H7 (cell line): Measurements from ENCODE around the gene COQ10A. TPM values are rescaled to one million over a fixed set of nuclear protein-coding genes. Genes with fewer than 3 reads are reported as not detected.
"Not testable (repeated sequence)": the region's sequence is repeated elsewhere in the genome, so short reads cannot be mapped to it uniquely, and the experiment has no call there.

ENCODE experiments used
- DNase-seq: peaks from one replicate; pipeline ENCODE4 v3.0.0; 2012
- H3K27me3 ChIP-seq: 2 replicates; pipeline ENCODE4 v1.6.0; 2011; ENCODE audit warnings: mild to moderate bottlenecking, low read length; ENCODE audit not compliant: control insufficient read depth, insufficient read depth
- H3K36me3 ChIP-seq: replicated peaks from 2 replicates; pipeline ENCODE4 v1.5.1; 2011; ENCODE audit warnings: low read length; ENCODE audit not compliant: control insufficient read depth, insufficient read depth
- H3K4me3 ChIP-seq: 2 replicates; pipeline ENCODE4 v1.5.1; 2011; ENCODE audit warnings: low read depth, mild to moderate bottlenecking, control low read depth, low read length, moderate library complexity; ENCODE audit not compliant: insufficient read depth
- total RNA-seq: library from RNA; depleted of rRNA; stranded (reverse); fragments of >200 nt; shearing (Covaris generic); gene quantifications from 2 replicates; pipeline ENCODE4 v1.2.3, GENCODE V29; 2014

Gene COQ10A
- total RNA-seq, 1 experiment from 2014 or later = 15.5 TPM

DNA sequence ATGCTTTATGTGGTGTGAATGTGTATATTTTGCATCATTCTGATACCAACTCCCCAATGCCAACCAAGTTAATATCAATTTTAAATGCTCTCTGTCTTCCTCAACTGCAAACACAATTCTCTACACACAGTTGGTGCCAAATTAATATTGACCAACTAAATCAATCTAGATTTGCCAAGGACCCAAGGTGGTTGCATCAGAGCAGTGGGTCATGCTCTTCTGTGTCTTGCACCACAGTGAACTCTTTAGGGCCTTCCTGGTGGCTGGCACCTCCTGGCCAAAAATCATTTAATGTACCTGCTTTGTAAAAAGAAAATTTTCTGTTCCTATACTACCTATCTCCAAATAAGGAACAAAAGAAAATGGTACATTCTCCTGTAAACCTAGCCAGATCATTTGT is 14.1 kb downstream of the COQ10A start:
- peaks cover 26% of the 10 kb centered on the region for H3K36me3 ChIP-seq

DNA sequence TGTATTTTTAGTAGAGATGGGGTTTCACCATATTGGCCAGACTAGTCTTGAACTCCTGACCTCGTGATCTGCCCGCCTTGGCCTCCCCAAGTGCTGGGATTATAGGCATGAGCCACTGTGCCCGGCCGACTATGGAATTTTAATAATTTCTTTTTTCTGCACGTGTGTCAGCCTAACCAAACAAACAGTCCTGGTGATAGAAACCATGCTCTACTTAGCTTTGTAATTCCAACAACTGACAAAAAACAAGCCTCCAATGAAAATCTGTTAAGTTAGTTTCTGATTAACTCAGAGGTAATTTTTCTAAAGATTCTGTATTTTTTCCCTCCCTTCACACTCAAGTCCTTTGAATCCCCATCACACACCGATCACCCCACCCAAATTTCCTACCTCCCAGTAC is 15.3 kb downstream of the COQ10A start:
- Histone ChIP-seq H3K36me3 (peaks cover 26% of the 10 kb centered on the region), H3K4me3 (no peak overlapping the region), H3K27me3 (no peaks in the 10 kb centered on the region)
- DNase-seq = no peak

More for the DNA sequence above, 14.1 kb downstream of the COQ10A start:
- Histone ChIP-seq H3K4me3 (no peak overlapping the region), H3K27me3 (no peaks in the 10 kb centered on the region)
- no peak for DNase-seq

DNA sequence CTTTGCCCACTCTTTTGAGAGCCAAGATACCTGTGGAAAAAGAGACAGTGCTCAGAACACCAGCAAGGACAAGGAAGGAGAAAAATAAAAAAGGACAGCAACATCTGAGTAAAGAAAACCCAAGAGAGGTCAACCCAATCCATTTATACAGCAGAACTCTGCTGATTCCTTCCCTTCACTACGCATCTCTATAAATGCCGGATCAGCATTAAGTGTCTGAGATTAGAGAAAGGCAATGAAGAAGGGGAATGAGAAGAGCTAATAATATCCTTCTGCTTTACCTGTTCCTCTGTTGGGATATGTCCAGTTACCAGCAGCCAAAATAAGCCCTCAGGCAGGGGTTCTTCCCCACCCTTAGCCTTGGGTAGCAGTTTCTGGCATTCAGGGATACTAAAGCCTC is 15.8 kb downstream of the COQ10A start:
- Histone ChIP-seq H3K36me3 (peaks cover 26% of the 10 kb centered on the region), H3K27me3 (no peaks in the 10 kb centered on the region), H3K4me3 (no peak overlapping the region)
- no peak for DNase-seq

DNA sequence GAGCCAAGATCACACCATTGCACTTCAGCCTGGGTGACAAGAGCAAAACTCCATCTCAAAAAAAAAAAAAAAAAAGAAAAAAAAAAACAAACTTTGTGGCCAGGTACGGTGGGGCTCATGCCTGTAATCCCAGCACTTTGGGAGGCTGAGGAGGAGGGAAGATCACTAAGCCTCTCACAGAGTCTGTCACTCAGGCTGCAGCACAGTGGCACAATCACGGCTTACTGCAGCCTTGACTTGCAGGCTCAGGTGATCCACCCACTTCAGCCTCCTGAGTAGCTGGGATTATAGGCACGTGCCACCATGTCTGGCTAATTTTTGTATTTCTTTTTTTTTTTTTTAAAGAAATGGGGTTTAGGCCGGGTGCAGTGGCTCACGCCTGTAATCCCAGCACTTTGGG is 17.5 kb downstream of the COQ10A start:
- H3K36me3 ChIP-seq = peaks cover 24% of the 10 kb centered on the region
- DNase-seq, H3K27me3 ChIP-seq, H3K4me3 ChIP-seq: not testable (repeated sequence)

DNA sequence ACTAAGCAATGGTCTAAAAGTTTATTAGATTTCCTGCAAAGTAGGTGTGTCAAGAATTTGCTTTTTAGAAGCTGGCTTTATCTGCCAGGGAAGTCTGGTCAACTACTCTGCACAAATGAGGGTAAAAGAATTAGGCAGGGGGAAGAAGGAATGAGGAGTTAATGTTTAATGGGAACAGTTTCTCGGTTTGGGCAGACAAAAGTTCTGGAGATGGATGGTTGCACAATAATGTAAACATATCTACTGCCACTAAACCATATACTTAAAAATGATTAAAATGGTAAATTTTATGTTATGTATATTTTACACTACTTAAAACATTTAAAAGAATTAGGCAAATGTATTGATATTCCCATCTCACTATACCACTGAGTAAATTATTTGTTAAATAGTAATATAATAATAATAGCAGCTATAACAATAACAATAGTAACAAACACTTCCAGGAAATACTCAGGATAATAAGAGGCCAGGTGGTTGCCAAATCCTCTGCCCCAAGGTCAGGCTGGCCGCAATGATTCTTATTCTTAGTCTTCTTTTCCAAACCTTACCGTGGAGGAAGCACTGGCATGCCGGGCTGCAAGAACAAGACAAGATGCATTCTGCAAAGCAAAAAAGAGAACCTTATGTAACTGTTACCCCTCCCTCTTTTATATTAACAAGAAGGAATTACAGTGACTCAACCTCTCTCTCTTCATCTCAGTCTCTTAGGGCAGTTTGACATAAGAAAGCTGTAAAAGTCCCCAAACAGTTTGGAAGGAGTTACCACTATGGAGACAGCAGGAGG is 19.5 kb downstream of the COQ10A start:
- H3K27me3 ChIP-seq = no peaks in the 10 kb centered on the region
- no peak for DNase-seq
- peaks cover 23% of the 10 kb centered on the region for H3K36me3 ChIP-seq
- no peak overlapping the region for H3K4me3 ChIP-seq

DNA sequence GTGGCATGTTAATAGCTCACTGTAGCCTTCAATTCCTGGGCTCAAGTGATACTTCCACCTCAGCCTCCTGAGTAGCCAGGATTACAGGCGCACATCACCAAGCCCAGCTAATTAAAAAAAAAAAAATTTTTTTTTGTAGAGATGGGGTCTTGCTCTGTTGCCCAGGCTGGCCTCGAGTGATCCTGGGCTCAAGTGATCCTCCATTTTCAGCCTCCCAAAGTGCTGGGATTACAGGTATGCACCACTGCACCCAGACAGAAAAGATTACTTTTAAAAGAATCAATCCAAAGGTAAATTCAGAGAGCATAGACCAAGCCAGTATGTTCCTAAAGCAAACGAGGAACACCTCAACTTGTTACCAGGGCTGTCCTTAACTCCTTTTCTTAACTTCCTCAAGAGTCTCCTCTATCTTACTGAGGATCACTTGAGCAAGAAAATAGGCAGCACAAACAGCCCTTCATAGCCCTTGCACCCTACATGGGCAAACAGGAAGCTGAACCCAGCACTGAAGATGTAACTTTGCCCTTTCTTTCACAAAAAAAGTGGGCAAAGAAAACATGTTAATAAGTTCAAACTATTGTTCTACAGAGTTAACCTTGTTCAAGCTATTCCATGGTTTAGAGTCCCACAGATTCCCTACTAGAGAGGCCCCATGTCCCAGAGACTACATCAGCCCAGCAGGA is 22.1 kb downstream of the COQ10A start:
- DNase-seq = no peak
- peaks cover 13% of the 10 kb centered on the region for H3K36me3 ChIP-seq

DNA sequence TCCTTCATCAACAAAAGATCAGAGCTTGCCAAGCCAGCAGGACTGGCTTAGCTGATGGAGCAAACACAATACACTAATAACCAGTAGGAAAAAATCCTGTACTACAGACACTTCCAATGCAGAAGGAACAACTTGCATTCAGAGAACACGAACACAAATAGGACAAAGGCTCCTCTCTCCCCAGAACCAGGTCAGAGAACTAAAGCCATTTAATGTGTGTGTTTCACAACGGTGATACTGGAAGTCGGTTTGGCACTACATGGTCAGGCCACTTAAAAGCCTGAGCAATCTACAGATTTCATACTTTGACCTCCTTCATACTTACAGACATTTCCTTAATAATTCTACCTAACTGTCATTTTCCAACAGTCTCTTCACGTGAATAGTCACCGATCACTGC is 27.1 kb downstream of the COQ10A start:
- H3K36me3 ChIP-seq = peaks cover 8% of the 10 kb centered on the region
- DNase-seq = no peak

More for the DNA sequence above, 22.1 kb downstream of the COQ10A start:
- no peaks in the 10 kb centered on the region for H3K27me3 ChIP-seq
- H3K4me3 ChIP-seq = no peak overlapping the region

DNA sequence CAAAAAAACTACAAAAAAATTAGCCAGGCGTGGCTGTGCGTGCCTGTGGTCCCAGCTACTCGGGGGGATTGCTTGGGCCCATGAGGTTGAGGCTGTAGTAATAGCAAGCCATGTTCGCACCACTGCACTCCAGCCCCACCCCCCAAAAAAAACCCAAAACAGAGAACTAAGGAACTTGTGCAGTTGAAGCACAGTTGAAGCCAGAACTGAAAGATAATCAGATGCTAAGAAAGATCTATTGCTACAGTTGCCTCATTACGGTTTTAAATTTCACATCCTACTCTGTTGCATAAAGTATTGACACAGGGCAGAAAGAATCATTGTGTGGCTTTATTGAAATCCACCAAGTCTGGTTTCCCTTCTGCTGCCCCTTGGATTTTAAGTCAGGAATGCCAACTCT is 29.6 kb downstream of the COQ10A start:
- no peaks in the 10 kb centered on the region for H3K27me3 ChIP-seq
- DNase-seq = no peak
- peaks cover 6% of the 10 kb centered on the region for H3K36me3 ChIP-seq
- no peak overlapping the region for H3K4me3 ChIP-seq

More for the DNA sequence above, 27.1 kb downstream of the COQ10A start:
- H3K4me3 ChIP-seq = no peak overlapping the region
- H3K27me3 ChIP-seq = no peaks in the 10 kb centered on the region

DNA sequence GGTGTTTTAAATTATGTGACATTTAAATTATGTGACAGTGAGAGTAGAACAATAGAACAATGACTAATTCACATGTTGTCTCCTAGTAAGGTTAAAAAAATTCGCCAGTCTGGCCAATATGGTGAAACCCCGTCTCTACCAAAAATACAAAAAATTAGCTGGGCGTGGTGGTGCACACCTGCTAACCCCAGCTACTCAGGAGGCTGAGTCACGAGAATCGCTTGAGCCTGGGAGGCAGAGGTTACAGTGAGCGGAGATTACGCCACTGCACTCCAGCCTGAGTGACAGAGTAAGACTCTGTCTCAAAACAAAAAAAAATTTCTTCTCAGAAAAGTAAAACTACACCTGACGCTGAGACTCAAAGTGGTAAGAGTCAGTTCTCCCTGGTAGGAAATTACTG is 30.7 kb downstream of the COQ10A start:
- no peak overlapping the region for H3K4me3 ChIP-seq
- DNase-seq = no peak
- H3K27me3 ChIP-seq = no peaks in the 10 kb centered on the region
- peaks cover 2% of the 10 kb centered on the region for H3K36me3 ChIP-seq

DNA sequence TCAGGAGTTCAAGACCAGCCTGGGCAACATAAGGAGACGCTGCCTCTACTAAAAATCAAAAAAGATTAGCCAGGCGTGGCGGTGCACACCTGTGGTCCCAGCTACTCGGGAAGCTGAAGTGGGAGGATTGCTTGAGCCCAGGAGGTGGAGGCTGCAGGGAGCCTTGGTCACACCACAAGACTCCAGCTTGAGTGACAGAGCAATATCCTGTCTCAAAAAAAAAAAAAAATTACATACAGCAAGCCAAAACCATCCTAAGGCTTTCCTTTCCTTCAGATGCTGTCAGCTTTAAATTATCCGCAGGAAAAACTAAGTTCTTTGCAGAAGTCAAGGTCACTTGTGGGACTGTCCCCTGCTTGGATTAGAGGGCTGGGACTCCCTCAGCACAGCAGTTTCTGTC is 32.1 kb downstream of the COQ10A start:
- peak overlapping the region; percentile 89; the same call in 1 of the 2 replicates for H3K4me3 ChIP-seq
- no peaks in the 10 kb centered on the region for H3K27me3 ChIP-seq
- DNase-seq = no peak
- H3K36me3 ChIP-seq = peaks cover 2% of the 10 kb centered on the region

DNA sequence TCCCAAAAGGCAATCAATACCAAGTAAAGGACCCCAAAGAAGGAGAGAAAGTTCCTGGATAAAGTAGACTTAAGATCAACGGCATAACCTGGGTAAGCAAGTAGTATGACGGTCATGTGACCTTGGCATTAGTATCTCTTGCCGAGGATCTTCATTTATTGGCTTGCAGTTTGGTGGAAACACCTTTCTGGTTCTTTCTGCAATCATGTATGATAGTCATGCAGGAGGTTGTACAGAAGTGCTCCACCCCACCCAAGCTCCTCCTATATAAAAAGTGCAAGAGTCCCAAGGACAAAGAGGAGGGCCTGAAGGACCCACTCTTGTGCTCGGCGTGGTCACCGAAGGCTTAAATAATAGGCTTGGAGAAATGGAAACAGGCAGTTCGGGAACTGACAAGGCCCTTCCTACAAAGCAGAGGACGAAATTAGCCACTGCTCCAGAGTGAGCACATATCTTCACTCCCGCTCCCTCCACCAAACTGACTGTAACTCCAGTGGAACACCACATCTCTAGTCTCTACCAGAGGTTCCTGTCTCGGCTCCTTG is 32.6 kb downstream of the COQ10A start:
- Histone ChIP-seq H3K27me3 (no peaks in the 10 kb centered on the region), H3K4me3 (peak overlapping the region; percentile 89), H3K36me3 (peaks cover 4% of the 10 kb centered on the region)
- DNase-seq = no peak

DNA sequence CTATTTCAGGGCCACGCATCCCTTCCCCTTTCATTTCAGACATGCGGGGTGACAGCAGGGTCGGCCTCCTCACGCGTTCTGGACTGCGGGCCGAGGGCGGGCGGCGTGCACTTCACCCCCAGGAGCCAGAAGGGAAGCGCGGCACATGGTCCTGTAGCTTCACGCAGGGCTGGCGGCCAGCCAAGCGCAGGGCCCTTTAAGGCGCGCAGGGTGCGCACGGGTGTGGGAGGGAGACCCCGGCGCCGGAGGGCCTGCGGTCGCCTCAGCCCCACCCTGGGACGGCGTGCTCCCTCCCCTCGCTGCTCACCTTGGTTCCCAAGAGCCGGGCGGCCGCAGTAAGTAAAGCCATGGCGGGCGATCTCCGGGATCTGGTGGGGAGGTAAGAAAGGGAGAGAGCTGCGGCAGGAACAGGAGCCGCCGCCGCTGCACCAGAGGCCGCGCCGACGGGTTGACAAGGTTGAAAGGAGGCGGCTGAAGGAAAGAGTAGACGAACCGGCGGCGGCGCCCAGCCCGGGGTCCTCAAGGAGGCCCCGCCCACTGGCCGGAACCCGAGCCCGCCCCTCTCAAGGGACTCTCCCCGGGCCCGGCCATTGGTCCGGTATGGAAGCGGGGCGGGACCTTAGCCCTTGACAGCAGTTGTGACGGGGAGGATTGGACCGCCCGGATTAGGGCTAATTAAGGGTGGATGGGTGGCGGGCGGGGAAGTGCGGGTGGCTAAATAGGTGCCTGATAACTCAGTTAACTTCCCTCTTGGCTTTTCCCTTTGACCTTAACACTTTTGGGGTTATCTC is 33.3 kb downstream of the COQ10A start, which contains the start of gene CS:
CS (minus strand) TSS at position 478 of the 791 bp plus-strand sequence; CDS start at position 349, 129 bp downstream.
- peaks cover 4% of the 10 kb centered on the region for H3K36me3 ChIP-seq
- peak within 1 kb of the TSS; percentile 89 for H3K4me3 ChIP-seq
- peak; percentile 99 for DNase-seq
- no peaks in the 10 kb centered on the region for H3K27me3 ChIP-seq

DNA sequence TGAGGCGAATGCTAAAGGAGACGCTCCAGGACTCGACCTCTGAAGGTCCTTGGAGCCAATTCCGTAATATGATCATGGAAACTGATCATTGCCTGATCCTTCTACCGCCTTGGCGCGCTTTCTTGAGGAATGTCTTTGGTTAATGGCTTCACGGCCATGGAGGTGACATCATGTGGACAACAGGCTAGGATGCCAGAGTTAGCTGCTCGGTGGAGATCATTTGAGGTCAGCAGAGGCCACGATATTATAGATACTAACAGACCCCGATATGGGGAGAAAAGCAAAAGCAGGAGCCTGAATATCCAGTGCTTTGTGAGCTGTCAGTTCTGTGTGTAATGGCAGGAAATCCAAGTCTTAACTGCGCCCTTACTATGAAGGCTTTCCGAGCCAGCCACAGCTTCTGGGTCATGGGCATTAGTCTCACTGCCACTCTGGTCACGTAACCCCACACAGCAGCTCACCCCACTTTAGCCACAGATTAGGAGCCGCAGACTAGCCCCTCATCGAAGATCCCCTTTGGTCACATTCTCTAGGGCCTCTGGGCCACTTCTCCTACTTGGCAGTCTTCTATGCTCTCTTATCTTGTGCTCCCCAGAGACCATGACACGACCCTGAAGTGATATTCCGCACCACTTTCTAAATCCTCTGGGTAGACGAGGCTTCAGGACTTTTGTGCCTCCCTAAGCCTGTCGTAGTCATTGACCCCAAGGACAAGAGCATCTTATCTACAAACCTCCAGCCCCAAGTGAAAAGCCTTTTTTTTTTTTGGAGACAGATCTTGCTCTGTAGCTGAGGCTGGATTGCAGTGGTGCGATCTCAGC is 34.1 kb downstream of the COQ10A start:
- DNase-seq = no peak
- peaks cover 6% of the 10 kb centered on the region for H3K36me3 ChIP-seq
- peak overlapping the region; percentile 46 for H3K4me3 ChIP-seq
- H3K27me3 ChIP-seq = no peaks in the 10 kb centered on the region

DNA sequence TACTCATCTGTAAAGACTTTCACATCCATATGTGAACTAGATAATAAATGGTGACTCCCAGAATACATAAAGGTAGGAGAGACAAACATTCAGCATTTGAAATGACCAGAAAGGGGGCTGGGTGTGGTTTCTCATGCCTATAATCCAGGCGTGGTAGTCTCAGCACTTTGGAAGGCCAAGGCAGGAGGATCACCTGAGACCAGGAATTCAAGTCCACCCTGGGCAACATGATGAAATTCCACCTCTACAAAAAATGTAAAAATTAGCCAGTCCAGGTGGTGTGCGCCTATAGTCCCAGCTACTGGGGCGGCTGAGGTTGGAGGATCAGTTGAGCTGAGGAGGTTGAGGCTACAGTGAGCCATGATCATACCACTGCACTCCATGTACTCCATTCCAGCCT is 37.5 kb downstream of the COQ10A start:
- no peak for DNase-seq
- H3K36me3 ChIP-seq = peaks cover 7% of the 10 kb centered on the region
- H3K27me3 ChIP-seq = no peaks in the 10 kb centered on the region
- H3K4me3 ChIP-seq = no peak overlapping the region
